Keratinocyte (primary cell): ENCODE data around the gene SLC1A2. TPM values are rescaled to one million over a fixed set of nuclear protein-coding genes. Genes with fewer than 3 reads are reported as not detected.

Source experiments
- DNase-seq: peaks from one replicate; pipeline ENCODE4 v3.0.0-alpha.2; 2011; ENCODE audit warnings: low read depth, missing footprints, low spot score
- FAIRE-seq: peaks from 2 replicates; lab custom pipeline; 2011; peaks lifted over from hg19 to GRCh38; lab: Jason Lieb, UNC
- H2AFZ ChIP-seq: 2 replicates; pipeline ENCODE4 v1.6.0; 2012; ENCODE audit warnings: low read length, control low read depth, inconsistent platforms; ENCODE audit not compliant: control insufficient read depth
- H3K27ac ChIP-seq: 2 replicates; pipeline ENCODE4 v1.5.1; 2011; ENCODE audit warnings: low read length; ENCODE audit not compliant: control insufficient read depth, insufficient read depth
- H3K27me3 ChIP-seq: 3 replicates; pipeline ENCODE4 v1.6.0; 2011; ENCODE audit warnings: low read length; ENCODE audit not compliant: control insufficient read depth, insufficient read depth; ENCODE audit errors: extremely low read depth
- H3K36me3 ChIP-seq, 2 experiments: 2 replicates in 1 of 2; 3 replicates in 1 of 2; pipeline ENCODE4 v1.5.1; 2011; ENCODE audit warnings: low read length in 2 of 2, mild to moderate bottlenecking in 1 of 2; ENCODE audit not compliant: control insufficient read depth in 2 of 2, insufficient read depth in 2 of 2; ENCODE audit errors: extremely low read depth in 1 of 2
- H3K4me1 ChIP-seq: 3 replicates; pipeline ENCODE4 v1.5.1; 2011; ENCODE audit warnings: low read length; ENCODE audit not compliant: control insufficient read depth, insufficient read depth; ENCODE audit errors: extremely low read depth
- H3K4me2 ChIP-seq: 3 replicates; pipeline ENCODE4 v1.6.0; 2011; ENCODE audit warnings: low read depth, low read length; ENCODE audit not compliant: control insufficient read depth, insufficient read depth; ENCODE audit errors: extremely low read depth
- H3K4me3 ChIP-seq, 3 experiments: fragments of 200-600 bp in 1 of 3; sonication (generic) in 1 of 3; 2 replicates in 2 of 3; 3 replicates in 1 of 3; pipeline ENCODE4 v1.5.1; 2011 to 2016; ENCODE audit warnings: low read length in 3 of 3, mild to moderate bottlenecking in 3 of 3, control low read depth in 2 of 3, inconsistent platforms in 1 of 3, low read depth in 1 of 3, mixed read lengths in 1 of 3, mixed run types in 1 of 3, moderate library complexity in 1 of 3; ENCODE audit not compliant: control insufficient read depth in 2 of 3, insufficient read depth in 2 of 3; ENCODE audit errors: extremely low read depth in 1 of 3
- H3K79me2 ChIP-seq: 2 replicates; pipeline ENCODE4 v1.6.0; 2012; ENCODE audit warnings: low read length; ENCODE audit not compliant: control insufficient read depth, insufficient read depth
- H3K9ac ChIP-seq: 3 replicates; pipeline ENCODE4 v1.6.0; 2011; ENCODE audit warnings: low read length; ENCODE audit not compliant: control insufficient read depth, insufficient read depth; ENCODE audit errors: extremely low read depth
- H3K9me1 ChIP-seq: 3 replicates; pipeline ENCODE4 v1.6.0; 2011; ENCODE audit warnings: low read length; ENCODE audit not compliant: control insufficient read depth, insufficient read depth; ENCODE audit errors: extremely low read depth
- H3K9me3 ChIP-seq: 2 replicates; pipeline ENCODE4 v1.5.1; 2012; ENCODE audit warnings: low read depth, low read length; ENCODE audit not compliant: control insufficient read depth
- H4K20me1 ChIP-seq: 3 replicates; pipeline ENCODE4 v1.6.0; 2011; ENCODE audit warnings: low read length; ENCODE audit not compliant: control insufficient read depth, insufficient read depth; ENCODE audit errors: extremely low read depth
- CTCF ChIP-seq, 3 experiments: IDR thresholded peaks in 1 of 3; conservative IDR thresholded peaks in 1 of 3; optimal IDR thresholded peaks in 1 of 3; 2 replicates in 2 of 3; 3 replicates in 1 of 3; pipeline versions ENCODE3 to v1.5.1; 2011; ENCODE audit warnings: low read length in 3 of 3, mild to moderate bottlenecking in 3 of 3, moderate library complexity in 2 of 3, control low read depth in 1 of 3, inconsistent platforms in 1 of 3; ENCODE audit not compliant: insufficient read depth in 2 of 3; ENCODE audit errors: extremely low read depth in 1 of 3
- EZH2 ChIP-seq: IDR thresholded peaks from one replicate; pipeline ENCODE4 v1.6.1; 2012; ENCODE audit warnings: inconsistent platforms, mild to moderate bottlenecking, low read length, moderate library complexity
- dilution Hi-C: fragments of 300-500 bp; cut with MboI; formaldehyde crosslinking; loops from one replicate; pipeline ENCODE4 v1.7.0; 2020; ENCODE audit warnings: low sequenced_read_pairs; ENCODE audit not compliant: extremely low pct_ligation_motif_present
- polyA plus RNA-seq, 5 experiments: library from polyadenylated mRNA; depleted of rRNA in 3 of 5; stranded (reverse) in 3 of 5; stranded (forward) in 1 of 5; unstranded in 1 of 5; fragments of >200 nt; gene quantifications; 1 replicate in 1 of 5; 2 replicates in 3 of 5; 3 replicates in 1 of 5; pipeline versions ENCODE4 v1.2.1 to v1.2.3, GENCODE V29; 2011 to 2012; ENCODE audit warnings: missing spikeins in 2 of 5, low read depth in 1 of 5, low replicate concordance in 1 of 5

The SLC1A2 gene
- polyA plus RNA-seq, 1 donor (not counting 4 experiments of a cell fraction or from before 2014, with no cell fraction given) = under 0.01 TPM

DNA sequence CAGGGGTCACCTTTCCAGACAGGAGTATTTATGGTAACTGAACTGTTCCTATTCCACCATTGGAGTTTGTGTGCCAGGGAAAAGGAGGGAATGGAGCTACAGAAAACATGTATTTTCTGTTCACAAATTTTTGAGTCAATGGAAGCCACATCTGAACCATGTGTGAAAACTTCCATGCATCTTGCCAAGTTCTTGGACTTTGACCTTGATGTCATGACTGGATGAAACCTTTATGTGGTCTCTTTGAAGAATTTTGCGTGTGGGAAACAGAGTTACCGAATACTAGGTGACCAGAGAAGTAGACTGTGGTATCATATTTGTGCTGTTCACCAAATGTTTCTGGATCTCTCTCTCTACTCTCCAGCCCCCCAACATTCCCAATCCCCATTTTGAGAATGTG, 175.6 kb downstream of the SLC1A2 start:
- no peak for TF ChIP-seq CTCF (optimal IDR thresholded peaks at IDR 0.05 in 1 of 3, IDR thresholded peaks at IDR 0.05 in 1 of 3, conservative IDR thresholded peaks at IDR 0.05 in 1 of 3; ENCODE audit: extremely low read depth in 1 of 3, insufficient read depth in 2 of 3, low read length in 3 of 3)
- TF ChIP-seq EZH2 = no peak
- no peak overlapping the region for H3K4me2 ChIP-seq
- H3K4me1 ChIP-seq = no peaks in the 10 kb centered on the region
- H3K9me1 ChIP-seq = no peaks in the 10 kb centered on the region
- dilution Hi-C loops = no loop called here
- peaks cover 3% of the 10 kb centered on the region for H3K9me3 ChIP-seq
- H4K20me1 ChIP-seq = no peaks in the 10 kb centered on the region
- no peaks in the 10 kb centered on the region for H3K79me2 ChIP-seq
- FAIRE-seq = no peak
- H3K4me3 ChIP-seq = no peak overlapping the region
- no peak overlapping the region for H3K27ac ChIP-seq
- DNase-seq = no peak
- no peaks in the 10 kb centered on the region for H3K36me3 ChIP-seq
- H3K27me3 ChIP-seq = no peaks in the 10 kb centered on the region
- H3K9ac ChIP-seq = no peak overlapping the region
- no peak overlapping the region for H2AFZ ChIP-seq

GRCh38 chr11:35242412-35243242, 176.7 kb downstream of the SLC1A2 start:
- dilution Hi-C loops = no loop called here
- Histone ChIP-seq H2AFZ (no peak overlapping the region), H3K9ac (no peak overlapping the region), H3K79me2 (no peaks in the 10 kb centered on the region), H3K9me3 (no peaks in the 10 kb centered on the region), H3K4me2 (no peak overlapping the region), H3K9me1 (no peaks in the 10 kb centered on the region), H4K20me1 (no peaks in the 10 kb centered on the region), H3K4me3 (no peak overlapping the region), H3K27ac (no peak overlapping the region), H3K4me1 (peaks cover 7% of the 10 kb centered on the region), H3K36me3 (no peaks in the 10 kb centered on the region), H3K27me3 (no peaks in the 10 kb centered on the region)
- no peak for DNase-seq
- no peak for FAIRE-seq
- TF ChIP-seq EZH2 = no peak
- TF ChIP-seq CTCF (optimal IDR thresholded peaks at IDR 0.05 in 1 of 3, IDR thresholded peaks at IDR 0.05 in 1 of 3, conservative IDR thresholded peaks at IDR 0.05 in 1 of 3; ENCODE audit: extremely low read depth in 1 of 3, insufficient read depth in 2 of 3, low read length in 3 of 3) = no peak
